Stomach smooth muscle (tissue), 2 donors: ENCODE results near the gene FRMD6.

Experiments
- H3K27ac ChIP-seq: one replicate; pipeline ENCODE4 v1.7.0; 2013; ENCODE audit warnings: mild to moderate bottlenecking, low read length, inconsistent platforms
- H3K27me3 ChIP-seq, 2 donors: one replicate each; pipeline ENCODE4 v1.7.0; 2013; ENCODE audit warnings: low read length in 2 of 2; ENCODE audit not compliant: insufficient read depth in 2 of 2, control insufficient read depth in 1 of 2
- H3K36me3 ChIP-seq, 2 donors: one replicate each; pipeline ENCODE4 v1.7.0; 2013; ENCODE audit warnings: low read length in 2 of 2; ENCODE audit not compliant: control insufficient read depth in 2 of 2, insufficient read depth in 2 of 2
- H3K4me1 ChIP-seq: one replicate; pipeline ENCODE4 v1.7.0; 2013; ENCODE audit warnings: low read length; ENCODE audit not compliant: control insufficient read depth, insufficient read depth
- H3K4me3 ChIP-seq, 2 donors: one replicate each; pipeline ENCODE4 v1.7.0; 2013; ENCODE audit warnings: low read length in 2 of 2
- H3K9ac ChIP-seq, 2 donors: one replicate each; pipeline ENCODE4 v1.7.0; 2013; ENCODE audit warnings: low read length in 2 of 2, mild to moderate bottlenecking in 1 of 2
- H3K9me3 ChIP-seq, 2 donors: one replicate each; pipeline ENCODE4 v1.7.0; 2013; ENCODE audit warnings: low read length in 2 of 2; ENCODE audit not compliant: control insufficient read depth in 2 of 2
- donor health status: healthy.
- donor health status: Pancreatic carcinoma.

Gene FRMD6

GRCh38 chr14:51666826-51667225 lies 15.1 kb downstream of the FRMD6 start:
- H3K36me3 ChIP-seq: no peaks in the 10 kb centered on the region
- H3K27ac ChIP-seq: no peak overlapping the region
- no peak overlapping the region for H3K4me3 ChIP-seq

GRCh38 chr14:51668870-51669269 lies 17.2 kb downstream of the FRMD6 start:
- H3K27ac ChIP-seq: no peak overlapping the region
- no peak overlapping the region for H3K4me3 ChIP-seq
- H3K36me3 ChIP-seq: no peaks in the 10 kb centered on the region
- H3K27me3 ChIP-seq: no peaks in the 10 kb centered on the region
- no peaks in the 10 kb centered on the region for H3K4me1 ChIP-seq
- H3K9me3 ChIP-seq: no peaks in the 10 kb centered on the region
- H3K9ac ChIP-seq: no peak overlapping the region

More at GRCh38 chr14:51666826-51667225, 15.1 kb downstream of the FRMD6 start:
- Histone ChIP-seq H3K9me3 (no peaks in the 10 kb centered on the region), H3K9ac (no peak overlapping the region), H3K27me3 (no peaks in the 10 kb centered on the region), H3K4me1 (no peaks in the 10 kb centered on the region)

GRCh38 chr14:51674294-51675002 lies 22.7 kb downstream of the FRMD6 start:
- Histone ChIP-seq H3K27ac (no peak overlapping the region), H3K27me3 (no peaks in the 10 kb centered on the region), H3K9ac (no peak overlapping the region), H3K4me3 (no peak overlapping the region), H3K4me1 (no peaks in the 10 kb centered on the region), H3K9me3 (no peaks in the 10 kb centered on the region), H3K36me3 (no peaks in the 10 kb centered on the region)

GRCh38 chr14:51676549-51676948 lies 24.8 kb downstream of the FRMD6 start:
- no peaks in the 10 kb centered on the region for H3K9me3 ChIP-seq
- no peaks in the 10 kb centered on the region for H3K4me1 ChIP-seq
- H3K27me3 ChIP-seq: no peaks in the 10 kb centered on the region
- H3K27ac ChIP-seq: no peak overlapping the region
- no peak overlapping the region for H3K9ac ChIP-seq
- no peak overlapping the region for H3K4me3 ChIP-seq
- no peaks in the 10 kb centered on the region for H3K36me3 ChIP-seq

GRCh38 chr14:51677266-51677665 lies 25.6 kb downstream of the FRMD6 start:
- Histone ChIP-seq H3K4me1 (no peaks in the 10 kb centered on the region), H3K9me3 (no peaks in the 10 kb centered on the region), H3K36me3 (no peaks in the 10 kb centered on the region), H3K9ac (no peak overlapping the region), H3K27me3 (no peaks in the 10 kb centered on the region), H3K4me3 (no peak overlapping the region), H3K27ac (no peak overlapping the region)

- Histone ChIP-seq H3K36me3 (no peaks in the 10 kb centered on the region), H3K27ac (no peak overlapping the region), H3K27me3 (no peaks in the 10 kb centered on the region), H3K9me3 (no peaks in the 10 kb centered on the region), H3K4me1 (no peaks in the 10 kb centered on the region), H3K9ac (no peak overlapping the region), H3K4me3 (no peak overlapping the region)
These were observed 26.0 kb downstream of the FRMD6 start for GRCh38 chr14:51677738-51678137.

- H3K4me1 ChIP-seq: no peaks in the 10 kb centered on the region
- H3K27ac ChIP-seq: no peak overlapping the region
- no peak overlapping the region for H3K9ac ChIP-seq
- H3K9me3 ChIP-seq: no peaks in the 10 kb centered on the region
- H3K36me3 ChIP-seq: no peaks in the 10 kb centered on the region
- H3K4me3 ChIP-seq: no peak overlapping the region
- no peaks in the 10 kb centered on the region for H3K27me3 ChIP-seq
These were observed 28.3 kb downstream of the FRMD6 start for GRCh38 chr14:51680031-51680430.

GRCh38 chr14:51681411-51681810 lies 29.7 kb downstream of the FRMD6 start:
- Histone ChIP-seq H3K4me3 (no peak overlapping the region), H3K9me3 (no peaks in the 10 kb centered on the region), H3K27ac (no peak overlapping the region), H3K36me3 (no peaks in the 10 kb centered on the region), H3K27me3 (no peaks in the 10 kb centered on the region), H3K4me1 (no peaks in the 10 kb centered on the region), H3K9ac (no peak overlapping the region)

- Histone ChIP-seq H3K4me1 (no peaks in the 10 kb centered on the region), H3K36me3 (no peaks in the 10 kb centered on the region), H3K9ac (no peak overlapping the region), H3K27ac (no peak overlapping the region), H3K4me3 (no peak overlapping the region), H3K9me3 (no peaks in the 10 kb centered on the region), H3K27me3 (no peaks in the 10 kb centered on the region)
These were observed 30.7 kb downstream of the FRMD6 start for GRCh38 chr14:51682411-51682810.

GRCh38 chr14:51684760-51685159 lies 33.0 kb downstream of the FRMD6 start:
- H3K27ac ChIP-seq: no peak overlapping the region
- H3K4me3 ChIP-seq: no peak overlapping the region
- H3K27me3 ChIP-seq: no peaks in the 10 kb centered on the region
- no peaks in the 10 kb centered on the region for H3K4me1 ChIP-seq
- H3K9ac ChIP-seq: no peak overlapping the region
- H3K36me3 ChIP-seq: peaks cover 3% of the 10 kb centered on the region in 2 donors
- no peaks in the 10 kb centered on the region for H3K9me3 ChIP-seq

- H3K36me3 ChIP-seq: peaks cover 6 to 17% of the 10 kb centered on the region in 2 donors
These were observed 39.5 kb downstream of the FRMD6 start for GRCh38 chr14:51691176-51691575.

More at GRCh38 chr14:51691176-51691575, 39.5 kb downstream of the FRMD6 start:
- no peak overlapping the region for H3K9ac ChIP-seq
- H3K27ac ChIP-seq: no peak overlapping the region
- no peaks in the 10 kb centered on the region for H3K4me1 ChIP-seq
- H3K9me3 ChIP-seq: no peaks in the 10 kb centered on the region
- H3K27me3 ChIP-seq: no peaks in the 10 kb centered on the region
- H3K4me3 ChIP-seq: no peak overlapping the region
